ENCODE measurements around the gene SPSB1.
A peak's percentile ranks its signal among the peaks of the same experiment; 100 is the strongest.

SPSB1 gene

DNA sequence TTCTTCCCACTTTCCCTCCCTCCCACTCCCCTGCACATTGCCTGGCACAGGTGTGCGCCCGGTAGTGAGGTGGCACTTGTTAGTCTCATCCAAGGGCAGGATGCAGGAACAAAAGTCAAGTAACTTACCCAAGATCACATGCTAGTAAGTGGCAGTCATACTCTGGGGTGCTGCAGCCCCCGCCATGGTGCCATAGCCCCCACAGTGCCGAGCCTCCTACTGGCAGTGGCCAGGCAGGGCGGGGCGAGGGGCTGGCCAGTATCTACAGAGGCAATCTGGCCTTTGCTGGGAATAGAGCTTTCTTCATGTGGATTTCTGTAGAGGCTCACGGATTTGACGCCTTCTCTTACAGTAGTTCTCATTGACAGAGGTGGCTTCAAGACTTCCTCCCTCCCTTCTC is 31.2 kb upstream of the SPSB1 start (continued):
- TF ChIP-seq ZSCAN16 (tag by site-specific recombination; IDR thresholded peaks at IDR 0.05): no peak

DNA sequence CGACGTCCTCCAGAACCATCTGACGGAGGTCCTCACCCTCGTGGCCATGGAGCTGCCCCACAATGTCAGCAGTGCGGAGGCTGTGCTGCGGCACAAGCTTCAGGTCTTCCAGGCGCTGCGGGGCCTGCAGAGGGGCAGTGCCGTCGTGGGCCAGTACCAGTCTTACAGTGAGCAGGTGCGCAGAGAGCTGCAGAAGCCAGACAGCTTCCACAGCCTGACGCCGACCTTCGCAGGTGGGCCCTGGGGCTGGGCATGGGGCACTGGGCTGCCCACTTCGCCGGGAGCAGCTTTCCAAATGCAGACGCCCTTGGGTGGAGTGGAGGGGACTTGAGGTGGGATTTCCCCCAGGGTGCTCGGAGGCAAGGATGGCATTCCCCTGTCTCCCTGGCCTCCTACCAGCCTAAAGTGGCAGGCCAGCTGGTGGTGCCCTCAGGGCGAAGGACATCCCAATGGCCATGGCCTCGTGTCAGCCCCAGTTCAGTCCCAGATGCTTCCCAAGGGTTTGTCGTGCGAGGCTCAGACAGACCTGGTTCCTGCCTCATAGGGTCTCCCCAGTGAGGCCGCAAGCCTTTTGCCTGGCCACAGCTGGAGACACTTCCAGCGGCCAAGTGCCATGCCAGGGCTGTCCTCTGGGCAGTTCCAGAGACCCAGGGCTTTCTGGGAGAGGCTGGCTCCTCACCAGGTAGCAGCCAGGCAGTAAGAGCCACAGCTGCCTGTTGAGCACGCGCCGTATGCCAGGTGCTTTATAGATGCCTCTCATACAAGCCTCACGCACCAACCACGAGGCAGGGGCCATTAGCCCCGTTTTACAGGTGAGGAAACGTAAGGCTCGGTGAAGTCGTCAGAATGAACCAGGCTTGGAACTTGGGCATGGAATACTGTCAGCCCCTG is 30.4 kb upstream of the SPSB1 start:
- Histone ChIP-seq H3K4me3 (ENCODE audit: low read depth, low read length) (no peak overlapping the region), H3K9me3 (ENCODE audit: control insufficient read depth, insufficient read depth, low read depth, low read length) (no peaks in the 10 kb centered on the region), H3K36me3 (ENCODE audit: control insufficient read depth in 2 of 2, insufficient read depth in 1 of 2, low read length in 2 of 2) (peaks cover 0 to 57% of the 10 kb centered on the region in 2 experiments; a peak in 1 of 3 replicates), H3K4me1 (ENCODE audit: control insufficient read depth, insufficient read depth, low read length) (no peaks in the 10 kb centered on the region), H3K27ac (ENCODE audit: extremely low read depth, low read depth, low read length) (no peak overlapping the region)
- CTCF ChIA-PET: interaction anchor here (0.6 to 0.7 kb wide), 2 partner anchors 27 to 228 kb away, joined by 3 read pairs; no protein-coding TSS in a partner anchor
- POLR2A ChIA-PET: no interaction called here
- TF ChIP-seq, protein P1, sequence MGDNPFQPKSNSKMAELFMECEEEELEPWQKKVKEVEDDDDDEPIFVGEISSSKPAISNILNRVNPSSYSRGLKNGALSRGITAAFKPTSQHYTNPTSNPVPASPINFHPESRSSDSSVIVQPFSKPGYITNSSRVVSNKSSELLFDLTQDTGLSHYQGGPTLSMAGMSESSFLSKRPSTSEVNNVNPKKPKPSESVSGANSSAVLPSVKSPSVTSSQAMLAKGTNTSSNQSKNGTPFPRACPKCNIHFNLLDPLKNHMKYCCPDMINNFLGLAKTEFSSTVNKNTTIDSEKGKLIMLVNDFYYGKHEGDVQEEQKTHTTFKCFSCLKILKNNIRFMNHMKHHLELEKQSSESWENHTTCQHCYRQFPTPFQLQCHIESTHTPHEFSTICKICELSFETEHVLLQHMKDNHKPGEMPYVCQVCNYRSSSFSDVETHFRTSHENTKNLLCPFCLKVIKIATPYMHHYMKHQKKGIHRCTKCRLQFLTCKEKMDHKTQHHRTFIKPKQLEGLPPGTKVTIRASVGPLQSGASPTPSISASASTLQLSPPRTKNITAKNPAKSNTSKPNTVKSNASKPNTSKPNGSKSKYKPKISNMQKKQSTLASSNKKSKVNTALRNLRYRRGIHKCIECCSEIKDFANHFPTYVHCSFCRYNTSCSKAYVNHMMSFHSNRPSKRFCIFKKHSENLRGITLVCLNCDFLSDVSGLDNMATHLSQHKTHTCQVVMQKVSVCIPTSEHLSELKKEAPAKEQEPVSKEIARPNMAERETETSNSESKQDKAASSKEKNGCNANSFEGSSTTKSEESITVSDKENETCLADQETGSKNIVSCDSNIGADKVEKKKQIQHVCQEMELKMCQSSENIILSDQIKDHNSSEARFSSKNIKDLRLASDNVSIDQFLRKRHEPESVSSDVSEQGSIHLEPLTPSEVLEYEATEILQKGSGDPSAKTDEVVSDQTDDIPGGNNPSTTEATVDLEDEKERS (tag by site-specific recombination; IDR thresholded peaks at IDR 0.05): no peak
- peak; percentile 28; the same call in 1 of the 2 replicates for TF ChIP-seq SCRT2 (tag by site-specific recombination; IDR thresholded peaks at IDR 0.05)

DNA sequence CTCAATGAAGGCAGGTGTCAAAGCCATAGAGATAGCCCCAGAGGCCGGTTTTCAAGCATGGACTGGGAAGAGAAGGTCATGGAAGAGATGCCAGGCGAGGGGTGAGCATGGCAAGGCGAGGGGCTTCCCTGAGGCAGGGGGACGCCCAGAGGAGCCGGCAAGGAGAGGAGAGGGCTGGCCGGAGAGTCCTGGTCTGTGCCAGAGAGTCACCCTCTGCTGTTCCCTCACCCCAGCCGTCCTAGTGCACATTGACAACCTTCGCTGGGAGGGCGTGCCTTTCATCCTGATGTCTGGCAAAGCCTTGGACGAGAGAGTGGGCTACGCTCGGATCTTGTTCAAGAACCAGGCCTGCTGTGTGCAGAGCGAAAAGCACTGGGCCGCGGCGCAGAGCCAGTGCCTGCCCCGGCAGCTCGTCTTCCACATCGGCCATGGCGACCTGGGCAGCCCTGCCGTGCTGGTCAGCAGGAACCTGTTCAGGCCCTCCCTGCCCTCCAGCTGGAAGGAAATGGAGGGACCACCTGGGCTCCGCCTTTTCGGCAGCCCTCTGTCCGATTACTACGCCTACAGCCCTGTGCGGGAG is 29.3 kb upstream of the SPSB1 start:
- ChIA-PET CTCF (interaction anchor here (0.6 kb wide), 1 partner anchor 310 kb away, joined by 4 read pairs; no protein-coding TSS in a partner anchor), POLR2A (no interaction called here)
- TF ChIP-seq ZNF211 (tag by site-specific recombination; IDR thresholded peaks at IDR 0.05; ENCODE audit: low read depth) (no peak), MZF1 (tag by site-specific recombination; IDR thresholded peaks at IDR 0.05; ENCODE audit: borderline replicate concordance) (no peak), ZNF585B (tag by site-specific recombination; IDR thresholded peaks at IDR 0.05) (no peak), ZNF169 (tag by site-specific recombination; IDR thresholded peaks at IDR 0.05) (no peak), ZNF23 (tag by site-specific recombination; IDR thresholded peaks at IDR 0.05; ENCODE audit: borderline replicate concordance) (no peak)
- Histone ChIP-seq H3K27ac (ENCODE audit: extremely low read depth, low read depth, low read length) (no peak overlapping the region), H3K36me3 (ENCODE audit: control insufficient read depth in 2 of 2, insufficient read depth in 1 of 2, low read length in 2 of 2) (peaks cover 0 to 50% of the 10 kb centered on the region in 2 experiments; a peak in 1 of 3 replicates), H3K4me1 (ENCODE audit: control insufficient read depth, insufficient read depth, low read length) (no peaks in the 10 kb centered on the region), H3K9me3 (ENCODE audit: control insufficient read depth, insufficient read depth, low read depth, low read length) (no peaks in the 10 kb centered on the region), H3K4me3 (ENCODE audit: low read depth, low read length) (no peak overlapping the region)

DNA sequence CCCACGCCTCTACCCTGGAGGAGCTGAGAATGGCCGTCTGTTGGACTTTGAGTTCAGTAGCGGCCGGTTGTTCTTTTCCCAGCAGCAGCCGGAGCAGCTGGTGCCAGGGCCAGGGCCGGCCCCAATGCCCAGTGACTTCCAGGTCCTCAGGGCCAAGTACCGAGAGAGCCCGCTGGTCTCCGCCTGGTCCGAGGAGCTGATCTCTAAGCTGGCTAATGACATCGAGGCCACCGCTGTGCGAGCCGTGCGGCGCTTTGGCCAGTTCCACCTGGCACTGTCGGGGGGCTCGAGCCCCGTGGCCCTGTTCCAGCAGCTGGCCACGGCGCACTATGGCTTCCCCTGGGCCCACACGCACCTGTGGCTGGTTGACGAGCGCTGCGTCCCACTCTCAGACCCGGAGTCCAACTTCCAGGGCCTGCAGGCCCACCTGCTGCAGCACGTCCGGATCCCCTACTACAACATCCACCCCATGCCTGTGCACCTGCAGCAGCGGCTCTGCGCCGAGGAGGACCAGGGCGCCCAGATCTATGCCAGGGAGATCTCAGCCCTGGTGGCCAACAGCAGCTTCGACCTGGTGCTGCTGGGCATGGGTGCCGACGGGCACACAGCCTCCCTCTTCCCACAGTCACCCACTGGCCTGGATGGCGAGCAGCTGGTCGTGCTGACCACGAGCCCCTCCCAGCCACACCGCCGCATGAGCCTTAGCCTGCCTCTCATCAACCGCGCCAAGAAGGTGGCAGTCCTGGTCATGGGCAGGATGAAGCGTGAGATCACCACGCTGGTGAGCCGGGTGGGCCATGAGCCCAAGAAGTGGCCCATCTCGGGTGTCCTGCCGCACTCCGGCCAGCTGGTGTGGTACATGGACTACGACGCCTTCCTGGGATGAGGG is 28.5 kb upstream of the SPSB1 start:
- CTCF ChIA-PET: interaction anchor here (0.6 to 1.1 kb wide), 2 partner anchors 152 to 309 kb away, joined by 3 to 4 read pairs; no protein-coding TSS in a partner anchor
- H3K27ac ChIP-seq (ENCODE audit: extremely low read depth, low read depth, low read length): no peak overlapping the region
- H3K4me1 ChIP-seq (ENCODE audit: control insufficient read depth, insufficient read depth, low read length): no peaks in the 10 kb centered on the region
- POLR2A ChIA-PET: no interaction called here
- H3K4me3 ChIP-seq (ENCODE audit: low read depth, low read length): no peak overlapping the region
- peaks cover 0 to 47% of the 10 kb centered on the region in 2 experiments; a peak in 1 of 3 replicates for H3K36me3 ChIP-seq (ENCODE audit: control insufficient read depth in 2 of 2, insufficient read depth in 1 of 2, low read length in 2 of 2)
- H3K9me3 ChIP-seq (ENCODE audit: control insufficient read depth, insufficient read depth, low read depth, low read length): no peaks in the 10 kb centered on the region
- no peak for TF ChIP-seq ZBTB20 (tag by site-specific recombination; IDR thresholded peaks at IDR 0.05)
- no peak for TF ChIP-seq ZNF174 (tag by site-specific recombination; IDR thresholded peaks at IDR 0.05)
- TF ChIP-seq, protein P2, sequence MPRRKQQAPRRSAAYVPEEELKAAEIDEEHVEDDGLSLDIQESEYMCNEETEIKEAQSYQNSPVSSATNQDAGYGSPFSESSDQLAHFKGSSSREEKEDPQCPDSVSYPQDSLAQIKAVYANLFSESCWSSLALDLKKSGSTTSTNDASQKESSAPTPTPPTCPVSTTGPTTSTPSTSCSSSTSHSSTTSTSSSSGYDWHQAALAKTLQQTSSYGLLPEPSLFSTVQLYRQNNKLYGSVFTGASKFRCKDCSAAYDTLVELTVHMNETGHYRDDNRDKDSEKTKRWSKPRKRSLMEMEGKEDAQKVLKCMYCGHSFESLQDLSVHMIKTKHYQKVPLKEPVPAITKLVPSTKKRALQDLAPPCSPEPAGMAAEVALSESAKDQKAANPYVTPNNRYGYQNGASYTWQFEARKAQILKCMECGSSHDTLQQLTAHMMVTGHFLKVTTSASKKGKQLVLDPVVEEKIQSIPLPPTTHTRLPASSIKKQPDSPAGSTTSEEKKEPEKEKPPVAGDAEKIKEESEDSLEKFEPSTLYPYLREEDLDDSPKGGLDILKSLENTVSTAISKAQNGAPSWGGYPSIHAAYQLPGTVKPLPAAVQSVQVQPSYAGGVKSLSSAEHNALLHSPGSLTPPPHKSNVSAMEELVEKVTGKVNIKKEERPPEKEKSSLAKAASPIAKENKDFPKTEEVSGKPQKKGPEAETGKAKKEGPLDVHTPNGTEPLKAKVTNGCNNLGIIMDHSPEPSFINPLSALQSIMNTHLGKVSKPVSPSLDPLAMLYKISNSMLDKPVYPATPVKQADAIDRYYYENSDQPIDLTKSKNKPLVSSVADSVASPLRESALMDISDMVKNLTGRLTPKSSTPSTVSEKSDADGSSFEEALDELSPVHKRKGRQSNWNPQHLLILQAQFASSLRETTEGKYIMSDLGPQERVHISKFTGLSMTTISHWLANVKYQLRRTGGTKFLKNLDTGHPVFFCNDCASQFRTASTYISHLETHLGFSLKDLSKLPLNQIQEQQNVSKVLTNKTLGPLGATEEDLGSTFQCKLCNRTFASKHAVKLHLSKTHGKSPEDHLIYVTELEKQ (tag by site-specific recombination; IDR thresholded peaks at IDR 0.05; ENCODE audit: borderline replicate concordance): no peak
- TF ChIP-seq, protein P3, sequence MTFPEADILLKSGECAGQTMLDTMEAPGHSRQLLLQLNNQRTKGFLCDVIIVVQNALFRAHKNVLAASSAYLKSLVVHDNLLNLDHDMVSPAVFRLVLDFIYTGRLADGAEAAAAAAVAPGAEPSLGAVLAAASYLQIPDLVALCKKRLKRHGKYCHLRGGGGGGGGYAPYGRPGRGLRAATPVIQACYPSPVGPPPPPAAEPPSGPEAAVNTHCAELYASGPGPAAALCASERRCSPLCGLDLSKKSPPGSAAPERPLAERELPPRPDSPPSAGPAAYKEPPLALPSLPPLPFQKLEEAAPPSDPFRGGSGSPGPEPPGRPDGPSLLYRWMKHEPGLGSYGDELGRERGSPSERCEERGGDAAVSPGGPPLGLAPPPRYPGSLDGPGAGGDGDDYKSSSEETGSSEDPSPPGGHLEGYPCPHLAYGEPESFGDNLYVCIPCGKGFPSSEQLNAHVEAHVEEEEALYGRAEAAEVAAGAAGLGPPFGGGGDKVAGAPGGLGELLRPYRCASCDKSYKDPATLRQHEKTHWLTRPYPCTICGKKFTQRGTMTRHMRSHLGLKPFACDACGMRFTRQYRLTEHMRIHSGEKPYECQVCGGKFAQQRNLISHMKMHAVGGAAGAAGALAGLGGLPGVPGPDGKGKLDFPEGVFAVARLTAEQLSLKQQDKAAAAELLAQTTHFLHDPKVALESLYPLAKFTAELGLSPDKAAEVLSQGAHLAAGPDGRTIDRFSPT (tag by site-specific recombination; IDR thresholded peaks at IDR 0.05): 0 out of 2 replicates have a peak, but pooled peaks have one; percentile 30
- no peak for TF ChIP-seq TRIM28 (IDR thresholded peaks at IDR 0.05; ENCODE audit: borderline replicate concordance, low read length)
- no peak for TF ChIP-seq ZNF654 (tag by site-specific recombination; IDR thresholded peaks at IDR 0.05; ENCODE audit: low read depth)
- no peak for TF ChIP-seq ZBTB17 (tag by site-specific recombination; IDR thresholded peaks at IDR 0.05)
